WTC11 (cell line): ENCODE measurements around the gene SAMD4A. TPM values are rescaled to one million over a fixed set of nuclear protein-coding genes. Genes with fewer than 3 reads are reported as not detected.
A peak's percentile ranks its signal among the peaks of the same experiment; 100 is the strongest.

Source experiments
- ATAC-seq: fragments of 200-7000 bp; cut with Tn5 transposase; 2 replicates; pipeline ENCODE4 v1.10.0; 2021; ENCODE audit warnings: mild to moderate bottlenecking, moderate library complexity
- CTCF ChIA-PET: fragments of 300-600 bp; sonication (Branson Sonifier 250); formaldehyde crosslinking; loops from one replicate; lab custom pipeline; 2021; ENCODE audit warnings: antibody characterized with exemption; lab: Charles Lee
- POLR2A ChIA-PET: fragments of 350-600 bp; sonication (Branson Sonifier 250); formaldehyde crosslinking; loops from one replicate; lab custom pipeline; 2021; ENCODE audit warnings: antibody characterized with exemption; lab: Charles Lee
- DNase-seq: peaks from one replicate; pipeline ENCODE4 v3.0.0; 2021; ENCODE audit warnings: low spot score
- H3K27ac Mint-ChIP-seq: 2 replicates; pipeline ENCODE4 v1.8.0; 2021; ENCODE audit warnings: mixed read lengths
- H3K27me3 Mint-ChIP-seq: 2 replicates; pipeline ENCODE4 v1.8.0; 2021; ENCODE audit warnings: low read depth, mild to moderate bottlenecking, moderate library complexity, mixed read lengths
- H3K36me3 Mint-ChIP-seq: 2 replicates; pipeline ENCODE4 v1.8.0; 2021; ENCODE audit warnings: mixed read lengths
- H3K4me1 Mint-ChIP-seq: 2 replicates; pipeline ENCODE4 v1.8.0; 2022; ENCODE audit warnings: mixed read lengths
- H3K4me3 Mint-ChIP-seq: 2 replicates; pipeline ENCODE4 v1.8.0; 2021; ENCODE audit warnings: mild to moderate bottlenecking, moderate library complexity, mixed read lengths
- H3K9me3 Mint-ChIP-seq: 2 replicates; pipeline ENCODE4 v1.8.0; 2021; ENCODE audit warnings: mixed read lengths
- CREM ChIP-seq: sonication (generic); formaldehyde crosslinking; IDR thresholded peaks from 2 replicates; pipeline ENCODE4 v1.8.1; 2022; ENCODE audit warnings: mild to moderate bottlenecking, missing genetic modification reagents, moderate library complexity
- E2F1 ChIP-seq: sonication (generic); formaldehyde crosslinking; IDR thresholded peaks from 2 replicates; pipeline ENCODE4 v1.8.0; 2022; ENCODE audit warnings: mild to moderate bottlenecking, missing genetic modification reagents
- E2F5 ChIP-seq: sonication (generic); formaldehyde crosslinking; IDR thresholded peaks from 2 replicates; pipeline ENCODE4 v1.8.1; 2022; ENCODE audit warnings: mild to moderate bottlenecking, moderate library complexity, missing genetic modification reagents
- ELF4 ChIP-seq: sonication (generic); formaldehyde crosslinking; IDR thresholded peaks from 2 replicates; pipeline ENCODE4 v1.8.1; 2022; ENCODE audit warnings: low read depth, mild to moderate bottlenecking, moderate library complexity, missing genetic modification reagents
- ESRRA ChIP-seq: sonication (generic); formaldehyde crosslinking; IDR thresholded peaks from 2 replicates; pipeline ENCODE4 v1.8.1; 2022; ENCODE audit warnings: mild to moderate bottlenecking, missing genetic modification reagents, borderline replicate concordance
- GABPB1 ChIP-seq: sonication (generic); formaldehyde crosslinking; IDR thresholded peaks from 2 replicates; pipeline ENCODE4 v1.8.1; 2023; ENCODE audit warnings: mild to moderate bottlenecking, missing genetic modification reagents
- IRF1 ChIP-seq: sonication (generic); formaldehyde crosslinking; IDR thresholded peaks from 2 replicates; pipeline ENCODE4 v1.8.0; 2023; ENCODE audit warnings: missing genetic modification reagents
- MAX ChIP-seq: sonication (generic); formaldehyde crosslinking; IDR thresholded peaks from 2 replicates; pipeline ENCODE4 v1.8.0; 2022; ENCODE audit warnings: mild to moderate bottlenecking, missing genetic modification reagents
- NFYB ChIP-seq: sonication (generic); formaldehyde crosslinking; conservative IDR thresholded peaks from 2 replicates; pipeline ENCODE4 v1.8.0; 2022; ENCODE audit warnings: low read depth, missing genetic modification reagents
- STAT6 ChIP-seq: sonication (generic); formaldehyde crosslinking; conservative IDR thresholded peaks from 2 replicates; pipeline ENCODE4 v1.8.1; 2023; ENCODE audit warnings: mild to moderate bottlenecking, low read depth, missing genetic modification reagents, moderate library complexity
- TEAD4 ChIP-seq: sonication (generic); formaldehyde crosslinking; IDR thresholded peaks from 2 replicates; pipeline ENCODE4 v1.8.0; 2022; ENCODE audit warnings: mild to moderate bottlenecking, missing genetic modification reagents
- ZNF219 ChIP-seq: sonication (generic); formaldehyde crosslinking; IDR thresholded peaks from 2 replicates; pipeline ENCODE4 v1.8.0; 2023; ENCODE audit warnings: missing genetic modification reagents, mild to moderate bottlenecking, borderline replicate concordance
- ZNF416 ChIP-seq: fragments of 250-450 bp; sonication (Bioruptor Pico); IDR thresholded peaks from 2 replicates; pipeline ENCODE4 v1.9.0; 2021; ENCODE audit warnings: mild to moderate bottlenecking, inconsistent platforms
- ZNF532 ChIP-seq: fragments of 250-450 bp; sonication (Bioruptor Pico); IDR thresholded peaks from 2 replicates; pipeline ENCODE4 v1.9.0; 2021; ENCODE audit warnings: mild to moderate bottlenecking, borderline replicate concordance
- total RNA-seq: library from RNA; stranded (reverse); gene quantifications from 3 replicates; pipeline ENCODE4 v1.2.3, GENCODE V29; 2021

The SAMD4A gene
- total RNA-seq, 1 experiment from 2014 or later = 6.0 TPM

- TF ChIP-seq E2F1 (CRISPR knock-in tag) (no peak), CREM (CRISPR knock-in tag) (no peak), TEAD4 (CRISPR knock-in tag) (no peak), ZNF532 (no peak)
Observed at GRCh38 chr14:54555651-54556050, 11.3 kb upstream of the SAMD4A start (continued).

- H3K9me3 Mint-ChIP-seq = no peaks in the 10 kb centered on the region
- DNase-seq (peak; percentile 31), ATAC-seq (no peak)
- no peak overlapping the region for H3K4me3 Mint-ChIP-seq
- TF ChIP-seq ZNF416 (CRISPR knock-in tag) (no peak), ESRRA (CRISPR knock-in tag) (no peak), MAX (CRISPR knock-in tag) (peak; percentile 40; the same call in 1 of the 2 replicates), STAT6 (CRISPR knock-in tag) (no peak), IRF1 (no peak), E2F5 (CRISPR knock-in tag) (no peak), GABPB1 (CRISPR knock-in tag) (peak; percentile 100), NFYB (CRISPR knock-in tag) (no peak), ELF4 (no peak), ZNF219 (no peak)
- no peaks in the 10 kb centered on the region for H3K36me3 Mint-ChIP-seq
- H3K27me3 Mint-ChIP-seq = no peaks in the 10 kb centered on the region; the same call in 1 of the 2 replicates
- POLR2A ChIA-PET = interaction anchor here (0.7 to 2.2 kb wide), 3 partner anchors 9 to 47 kb away, joined by 3 to 5 read pairs (median 3); partner anchors contain the start of gene CGRRF1
- CTCF ChIA-PET = interaction anchor here (0.6 to 1.8 kb wide), 4 partner anchors 9 to 190 kb away, joined by 3 to 6 read pairs (median 3); partner anchors contain the start of gene CGRRF1
- H3K4me1 Mint-ChIP-seq = peaks cover 5% of the 10 kb centered on the region
- no peak overlapping the region for H3K27ac Mint-ChIP-seq
Observed at GRCh38 chr14:54556535-54556934, 10.4 kb upstream of the SAMD4A start.
